Vein endothelial cell (primary cell): Measurements from ENCODE around the gene INHA. TPM values are rescaled to one million over a fixed set of nuclear protein-coding genes. Genes with fewer than 3 reads are reported as not detected.

Source experiments
- small RNA-seq: library from RNA; depleted of rRNA; stranded (forward); fragments of <200 nt; gene quantifications from one replicate; pipeline ENCODE3, GENCODE V24; 2012
- total RNA-seq: library from RNA; depleted of rRNA; stranded (reverse); fragments of >200 nt; gene quantifications from 2 replicates; pipeline ENCODE4 v1.2.3, GENCODE V29; 2012

The INHA gene, protein sequence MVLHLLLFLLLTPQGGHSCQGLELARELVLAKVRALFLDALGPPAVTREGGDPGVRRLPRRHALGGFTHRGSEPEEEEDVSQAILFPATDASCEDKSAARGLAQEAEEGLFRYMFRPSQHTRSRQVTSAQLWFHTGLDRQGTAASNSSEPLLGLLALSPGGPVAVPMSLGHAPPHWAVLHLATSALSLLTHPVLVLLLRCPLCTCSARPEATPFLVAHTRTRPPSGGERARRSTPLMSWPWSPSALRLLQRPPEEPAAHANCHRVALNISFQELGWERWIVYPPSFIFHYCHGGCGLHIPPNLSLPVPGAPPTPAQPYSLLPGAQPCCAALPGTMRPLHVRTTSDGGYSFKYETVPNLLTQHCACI
- not detected in 2 replicates for total RNA-seq

DNA sequence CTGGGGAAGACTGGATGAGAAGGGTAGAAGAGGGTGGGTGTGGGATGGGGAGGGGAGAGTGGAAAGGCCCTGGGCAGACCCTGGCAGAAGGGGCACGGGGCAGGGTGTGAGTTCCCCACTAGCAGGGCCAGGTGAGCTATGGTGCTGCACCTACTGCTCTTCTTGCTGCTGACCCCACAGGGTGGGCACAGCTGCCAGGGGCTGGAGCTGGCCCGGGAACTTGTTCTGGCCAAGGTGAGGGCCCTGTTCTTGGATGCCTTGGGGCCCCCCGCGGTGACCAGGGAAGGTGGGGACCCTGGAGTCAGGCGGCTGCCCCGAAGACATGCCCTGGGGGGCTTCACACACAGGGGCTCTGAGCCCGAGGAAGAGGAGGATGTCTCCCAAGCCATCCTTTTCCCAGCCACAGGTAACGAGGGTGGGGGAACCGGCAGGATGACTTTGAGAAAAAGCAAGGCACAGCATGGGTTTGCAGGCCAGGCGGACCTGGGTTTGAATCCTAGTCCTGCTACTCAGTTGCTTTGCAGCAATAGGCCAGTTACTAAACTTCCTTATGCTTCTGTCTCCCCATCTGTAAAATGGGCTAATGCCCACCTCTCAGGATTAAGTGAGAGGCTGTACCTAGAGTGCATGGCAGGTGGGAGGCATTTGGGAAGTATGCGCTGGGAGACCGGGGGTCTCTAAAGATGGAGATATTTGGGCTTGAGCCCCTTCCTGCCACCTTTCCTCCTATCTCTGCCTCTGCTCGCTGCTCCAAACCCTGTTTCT lies at the start of gene INHA:
Gene INHA, plus strand, starts transcription at position 74 of the 765 bp plus-strand sequence. Its CDS starts 65 bp downstream, at position 139.

DNA sequence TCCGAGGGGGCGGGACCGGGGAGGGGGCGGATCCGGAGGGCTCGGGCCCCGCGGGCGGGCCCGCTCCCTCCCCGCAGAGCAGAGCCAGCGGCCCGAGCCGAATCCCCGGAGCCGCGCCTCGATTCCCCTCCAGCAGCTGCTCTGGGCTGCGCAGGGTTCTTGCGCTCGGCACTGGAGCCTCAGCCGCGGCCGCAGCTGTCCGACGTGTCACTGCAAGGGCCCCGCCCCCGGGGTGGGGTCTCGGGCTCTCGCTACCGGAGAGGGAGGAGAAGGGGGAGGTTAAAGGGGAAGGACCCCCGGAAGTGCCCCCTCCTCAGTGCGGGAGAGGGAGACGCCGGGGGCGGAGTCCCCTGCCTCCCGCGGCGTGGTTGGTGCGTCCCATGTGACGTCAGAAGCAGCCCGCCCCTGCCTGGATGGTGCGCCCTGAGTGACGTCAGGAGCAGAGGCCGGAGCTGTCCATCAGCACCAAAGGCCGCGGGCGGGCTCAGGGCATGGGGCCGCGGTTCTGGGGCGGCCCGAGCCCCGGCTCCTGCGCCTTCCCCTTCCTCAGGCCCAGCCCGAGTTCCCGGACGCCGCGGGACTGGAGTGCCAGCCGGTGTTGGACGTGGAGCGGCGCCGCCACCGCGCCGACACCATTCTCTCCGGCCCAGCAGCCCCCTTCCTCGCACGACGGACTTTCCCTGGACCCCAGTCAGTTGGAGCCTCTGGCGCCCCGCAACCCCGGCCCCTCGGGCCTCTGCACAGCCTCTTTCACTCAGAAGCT lies 28.3 kb upstream of the INHA start, which contains the start of the genes CHPF and TMEM198:
Gene CHPF, minus strand, starts transcription at position 214 of the 763 bp plus-strand sequence. CDS start 271 bp downstream, outside the sequence.
Gene TMEM198, plus strand, starts transcription at position 433 of the 763 bp plus-strand sequence. CDS start 700 bp downstream, outside the sequence.

DNA sequence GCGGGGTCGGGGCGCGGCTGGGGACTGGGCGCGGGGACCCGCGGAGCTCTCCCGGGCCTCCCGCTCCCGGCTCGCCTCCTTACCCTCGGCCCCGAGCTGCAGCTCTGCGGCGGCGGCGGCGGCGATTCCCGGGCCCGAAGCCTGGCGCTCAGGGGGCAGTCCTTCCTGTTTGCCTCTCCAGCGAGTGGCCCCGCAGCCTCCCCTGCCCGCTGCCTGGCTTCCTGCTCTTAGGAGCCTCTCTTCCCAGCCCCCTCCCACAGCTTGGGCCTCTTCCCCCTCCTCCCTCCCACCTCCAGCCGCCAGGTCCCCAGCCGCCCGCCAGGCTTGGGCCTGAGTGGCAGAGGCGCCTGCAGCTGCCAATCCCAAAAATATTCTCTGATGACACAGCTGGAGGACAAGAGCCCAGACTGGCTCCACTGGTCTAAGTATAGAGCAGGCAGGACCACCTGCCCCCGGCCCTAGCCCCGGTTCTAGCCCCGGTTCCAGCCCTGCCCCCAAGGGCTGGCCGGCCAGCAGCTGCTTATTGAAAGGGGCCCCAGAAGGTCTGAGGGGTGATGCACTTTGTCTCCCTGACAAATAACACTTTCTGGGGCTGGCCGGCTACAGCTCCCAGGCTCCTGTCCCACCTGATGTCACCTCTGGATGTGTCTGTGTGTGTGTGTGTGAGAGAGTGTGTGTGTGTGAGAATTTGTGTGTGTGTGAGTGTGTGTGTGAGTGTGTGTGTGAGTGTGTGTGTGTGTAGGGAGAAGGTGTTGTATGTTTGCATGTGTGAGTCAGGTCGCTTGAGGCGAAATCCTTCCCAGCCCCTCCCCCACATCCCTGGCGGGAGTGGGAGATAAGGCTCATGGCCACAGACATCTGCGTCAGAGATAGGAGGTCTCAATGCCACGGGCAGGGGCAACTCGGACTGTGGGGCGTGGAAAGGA lies 536 bp upstream of the INHA start, which contains the start of gene OBSL1:
Gene OBSL1, minus strand, starts transcription at position 229 of the 926 bp plus-strand sequence. CDS start 307 bp downstream, outside the sequence.

DNA sequence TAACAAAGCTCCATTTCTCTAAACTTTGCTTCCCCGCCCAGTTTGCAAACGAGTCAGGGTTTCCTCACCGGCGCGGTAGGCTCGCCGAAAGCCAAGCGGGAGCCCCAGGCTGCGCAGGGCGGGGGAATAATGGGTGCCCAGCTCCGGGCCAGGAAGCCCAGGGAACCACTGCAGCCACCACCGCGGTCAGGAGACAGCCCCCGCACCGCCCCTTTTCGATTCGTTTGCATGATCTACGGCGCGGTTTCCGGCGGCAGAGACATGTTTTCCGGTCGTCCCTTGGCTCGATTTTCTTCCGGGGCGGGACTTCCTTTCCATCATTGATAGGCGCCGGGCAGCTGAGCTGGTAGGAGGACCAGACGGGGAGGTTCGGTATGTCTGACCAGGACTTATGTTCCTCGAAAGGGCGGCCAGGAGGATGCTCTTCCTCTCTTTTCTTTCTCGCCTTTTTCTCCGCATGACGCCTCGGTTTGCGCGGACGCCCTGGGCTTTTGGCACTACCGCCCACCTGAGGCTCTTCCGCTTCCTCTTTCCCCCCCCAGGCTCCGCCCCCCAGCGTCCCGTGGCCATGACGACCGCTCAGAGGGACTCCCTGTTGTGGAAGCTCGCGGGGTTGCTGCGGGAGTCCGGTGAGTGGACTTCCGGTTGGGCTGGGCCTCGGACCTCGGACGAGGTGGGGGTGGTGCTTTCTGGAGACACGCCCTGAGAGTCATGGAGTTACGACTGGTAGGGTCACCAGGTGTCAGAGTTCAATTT lies 25.6 kb downstream of the INHA start, which contains the start of gene STK11IP:
Gene STK11IP, plus strand, starts transcription at position 306 of the 756 bp plus-strand sequence. Its CDS starts 263 bp downstream, at position 569.

Small RNA genes lying within 50 kb of the gene (small RNA-seq; reads per million reads assigned to genes)
- gene MIR3132 (not detected), gene RN7SKP213 (not detected)

Other genes with a start within 250 kb of the INHA start
- not detected in 2 replicates for gene RESP18, start 239.6 kb upstream of the INHA start, total RNA-seq
- gene DNPEP, start 184.4 kb upstream of the INHA start, total RNA-seq: 57.2 and 60.8 TPM in 2 replicates
- under 0.01 TPM in 1 of 2 replicates, not detected in the other for gene DES, start 153.9 kb upstream of the INHA start, total RNA-seq
- under 0.01 and 1.4 TPM in 2 replicates for gene SPEG, start 137.5 kb upstream of the INHA start, total RNA-seq
- gene GMPPA, start 73.4 kb upstream of the INHA start, total RNA-seq: 33.9 and 40.2 TPM in 2 replicates
- not detected in 2 replicates for gene ASIC4, start 57.8 kb upstream of the INHA start, total RNA-seq
- gene CHPF, start 28.5 kb upstream of the INHA start, total RNA-seq: 1.9 and 2.0 TPM in 2 replicates
- gene TMEM198, start 28.3 kb upstream of the INHA start, total RNA-seq: not detected in 2 replicates
- gene OBSL1, start 771 bp upstream of the INHA start, total RNA-seq: 18.5 and 22.5 TPM in 2 replicates
- 10.0 and 12.4 TPM in 2 replicates for gene STK11IP, start 25.5 kb downstream of the INHA start, total RNA-seq
- gene SLC4A3, start 55.3 kb downstream of the INHA start, total RNA-seq: 0.10 and 0.33 TPM in 2 replicates